K562 (cell line): Measurements from ENCODE around the gene INPP5K. TPM values are rescaled to one million over a fixed set of nuclear protein-coding genes. Genes with fewer than 3 reads are reported as not detected.

Experiments used
- ATAC-seq: fragments of 200-7000 bp; cut with Tn5 transposase; 3 replicates; pipeline ENCODE4 v1.9.1; 2020; ENCODE audit warnings: moderate library complexity
- BruUV-seq: library from RNA; stranded (reverse); fragments of 400-500 nt; replicated peaks from 2 replicates; lab custom pipeline; 2021; lab: Mats Ljungman, UMichigan
- CTCF ChIA-PET: fragments of 300-600 bp; formaldehyde crosslinking; extraction: SDS; loops from one replicate; lab custom pipeline; 2021; ENCODE audit warnings: low intra/inter-chr PET ratio; lab: Yijun Ruan, JAX
- POLR2A ChIA-PET: fragments of 300-600, 350-650 bp; sonication (Branson Sonifier 250); formaldehyde crosslinking; extraction: SDS; loops from one replicate; lab custom pipeline; 2021; ENCODE audit warnings: antibody characterized with exemption, inconsistent platforms; lab: Yijun Ruan, JAX
- DNase-seq, 4 experiments: peaks; one replicate each; pipeline versions ENCODE4 v3.0.0 to v3.0.0-alpha.2; 2011 to 2018; ENCODE audit warnings: low spot score in 3 of 4, mixed read lengths in 3 of 4; ENCODE audit errors: extremely low read depth in 1 of 4
- FAIRE-seq: peaks from 2 replicates; lab custom pipeline; 2011; peaks lifted over from hg19 to GRCh38; lab: Jason Lieb, UNC
- H2AFZ ChIP-seq: 2 replicates; pipeline ENCODE4 v1.6.0; 2011; ENCODE audit warnings: low read depth, low read length, control low read depth, inconsistent platforms
- H3K27ac ChIP-seq: fragments of 200-600 bp; 3 replicates; pipeline ENCODE4 v1.8.0; 2011; ENCODE audit warnings: low read depth, mild to moderate bottlenecking, control low read depth, inconsistent platforms, low read length, moderate library complexity, mixed read lengths; ENCODE audit errors: extremely low read depth
- H3K27me3 ChIP-seq, 2 experiments: fragments of 300-600 bp in 1 of 2; 2 replicates in 1 of 2; 3 replicates in 1 of 2; pipeline versions ENCODE4 v1.6.0 to v1.8.0; 2011; ENCODE audit warnings: inconsistent platforms in 2 of 2, low read length in 2 of 2, mild to moderate bottlenecking in 1 of 2, mixed read lengths in 1 of 2, moderate library complexity in 1 of 2; ENCODE audit not compliant: control insufficient read depth in 2 of 2, insufficient read depth in 2 of 2
- H3K36me3 ChIP-seq: fragments of 300-600 bp; 3 replicates; pipeline ENCODE4 v1.8.0; 2011; ENCODE audit warnings: mild to moderate bottlenecking, low read length, inconsistent platforms; ENCODE audit not compliant: control insufficient read depth, insufficient read depth
- H3K4me1 ChIP-seq, 2 experiments: fragments of 200-600 bp in 1 of 2; replicated peaks in 1 of 2; 2 replicates in 1 of 2; 3 replicates in 1 of 2; pipeline versions ENCODE4 v1.5.1 to v1.8.0; 2011; ENCODE audit warnings: inconsistent platforms in 2 of 2, low read length in 2 of 2, mild to moderate bottlenecking in 1 of 2, mixed read lengths in 1 of 2, moderate library complexity in 1 of 2; ENCODE audit not compliant: control insufficient read depth in 2 of 2, insufficient read depth in 2 of 2
- H3K4me2 ChIP-seq: 2 replicates; pipeline ENCODE4 v1.6.1; 2011; ENCODE audit warnings: low read length, control low read depth, inconsistent platforms, mixed read lengths; ENCODE audit not compliant: insufficient read depth
- H3K4me3 ChIP-seq: fragments of 200-600 bp; sonication (generic), shearing (Covaris generic); 2 replicates; pipeline ENCODE4 v1.5.1; 2016; ENCODE audit warnings: control low read depth, inconsistent platforms
- H3K79me2 ChIP-seq: fragments of 200-600 bp; 3 replicates; pipeline ENCODE4 v1.8.0; 2011; ENCODE audit warnings: low read length, inconsistent platforms; ENCODE audit not compliant: control insufficient read depth, insufficient read depth
- H3K9ac ChIP-seq, 2 experiments: 2 replicates each; pipeline versions ENCODE4 v1.6.0 to v1.6.1; 2011; ENCODE audit warnings: low read depth in 2 of 2, low read length in 2 of 2, control low read depth in 1 of 2, inconsistent platforms in 1 of 2, mild to moderate bottlenecking in 1 of 2, mixed read lengths in 1 of 2; ENCODE audit not compliant: insufficient read depth in 1 of 2
- H3K9me1 ChIP-seq: one replicate; pipeline ENCODE4 v1.6.0; 2011; ENCODE audit warnings: inconsistent platforms, mild to moderate bottlenecking, low read length, moderate library complexity; ENCODE audit not compliant: control insufficient read depth, insufficient read depth
- H3K9me3 ChIP-seq: replicated peaks from 2 replicates; pipeline ENCODE4 v1.5.1; 2011; ENCODE audit warnings: low read depth, low read length, inconsistent platforms; ENCODE audit not compliant: control insufficient read depth, insufficient read depth
- H4K20me1 ChIP-seq: replicated peaks from 2 replicates; pipeline ENCODE4 v1.6.1; 2011; ENCODE audit warnings: low read length, inconsistent platforms, mixed read lengths; ENCODE audit not compliant: control insufficient read depth, insufficient read depth
- ARID1B ChIP-seq: fragments of 450-650 bp; IDR thresholded peaks from 2 replicates; pipeline ENCODE4 v1.6.1; 2016; ENCODE audit warnings: antibody characterized with exemption, mild to moderate bottlenecking, inconsistent platforms
- ATF3 ChIP-seq, 2 experiments: fragments of 450-650 bp in 1 of 2; sonication (generic) in 1 of 2; formaldehyde crosslinking in 1 of 2; IDR thresholded peaks in 1 of 2; conservative IDR thresholded peaks in 1 of 2; 2 replicates each; pipeline versions ENCODE4 v1.6.1 to v1.8.1; 2016 to 2023; ENCODE audit warnings: mild to moderate bottlenecking in 2 of 2, moderate library complexity in 2 of 2, inconsistent platforms in 1 of 2, missing genetic modification reagents in 1 of 2
- ETV5 ChIP-seq: sonication (generic); formaldehyde crosslinking; IDR thresholded peaks from 2 replicates; pipeline ENCODE4 v1.4.0; 2020; ENCODE audit warnings: low read depth, mild to moderate bottlenecking, missing genetic modification reagents
- HBP1 ChIP-seq: fragments of 450-650 bp; formaldehyde crosslinking; IDR thresholded peaks from 2 replicates; pipeline ENCODE4 v1.4.0; 2022; ENCODE audit warnings: missing genetic modification characterization
- NR2C2 ChIP-seq, 2 experiments: fragments of 200-800 bp in 1 of 2; sonication (Bioruptor generic) in 1 of 2; sonication (generic) in 1 of 2; formaldehyde crosslinking in 1 of 2; IDR thresholded peaks; 2 replicates each; pipeline versions ENCODE4 v1.6.1 to v1.8.0; 2016 to 2022; ENCODE audit warnings: mild to moderate bottlenecking in 1 of 2, missing compliant biosample characterization in 1 of 2, missing genetic modification characterization in 1 of 2, missing genetic modification reagents in 1 of 2
- RBBP5 ChIP-seq: fragments of 200-600 bp; sonication (generic); IDR thresholded peaks from 2 replicates; pipeline ENCODE4 v1.6.1; 2012; ENCODE audit warnings: borderline replicate concordance, mild to moderate bottlenecking, low read length, control low read depth, inconsistent platforms; ENCODE audit not compliant: insufficient read depth, poor library complexity, severe bottlenecking
- SRSF1 ChIP-seq: fragments of 200-400 bp; formaldehyde crosslinking; IDR thresholded peaks from 2 replicates; pipeline ENCODE4 v1.6.1; 2017; ENCODE audit warnings: mild to moderate bottlenecking, low read depth, low read length, moderate library complexity
- SRSF9 ChIP-seq: fragments of 200-400 bp; formaldehyde crosslinking; IDR thresholded peaks from 2 replicates; pipeline ENCODE4 v1.6.1; 2017; ENCODE audit warnings: low read depth, low read length, borderline replicate concordance
- TCF7 ChIP-seq: sonication (generic); IDR thresholded peaks from 2 replicates; pipeline ENCODE4 v1.6.1; 2016; ENCODE audit warnings: antibody characterized with exemption, borderline replicate concordance
- ZNF57 ChIP-seq: fragments of 450-650 bp; formaldehyde crosslinking; IDR thresholded peaks from 2 replicates; pipeline ENCODE4 v1.4.0; 2020; ENCODE audit warnings: mild to moderate bottlenecking, moderate library complexity
- ZNF586 ChIP-seq: fragments of 450-650 bp; formaldehyde crosslinking; conservative IDR thresholded peaks from 2 replicates; pipeline ENCODE4 v1.4.0; 2020; ENCODE audit warnings: mild to moderate bottlenecking, moderate library complexity
- WGBS: fragments of 100-300 bp; shearing (Covaris generic); methylation state at CpG from one replicate; pipeline ENCODE4 v1.1.6; 2016; ENCODE audit warnings: low coverage, mixed read lengths; ENCODE audit not compliant: insufficient coverage; ENCODE audit errors: missing lambda C conversion rate; 5-methylcytosine and 5-hydroxymethylcytosine counted together
- in situ Hi-C: fragments of 300-500 bp; cut with MboI; formaldehyde crosslinking; loops from 4 replicates; pipeline ENCODE4 v1.15.0; 2018; ENCODE audit warnings: inconsistent platforms, mixed read lengths
- intact Hi-C: fragments of 100-400 bp; cut with micrococcal nuclease; formaldehyde crosslinking; loops from 2 replicates; pipeline ENCODE4 v1.14.2; 2022
- polyA plus RNA-seq, 8 experiments: library from polyadenylated mRNA; depleted of rRNA in 4 of 8; stranded (reverse) in 5 of 8; unstranded in 3 of 8; fragments of >200 nt; fragmentation: Nextera tagmentation in 2 of 8; fragmentation: Illumina TruSeq in 1 of 8; extraction: Ambion mirVana in 2 of 8; extraction: Trizol in 1 of 8; gene quantifications; 2 replicates each; pipeline versions ENCODE4 v1.2.1 to v1.2.3, GENCODE V29; 2011 to 2014; ENCODE audit warnings: inconsistent platforms in 1 of 8, missing spikeins in 1 of 8
- total RNA-seq, 7 experiments: library from RNA; depleted of rRNA in 6 of 7; stranded (reverse); fragments of >200 nt in 6 of 7; fragmentation: Illumina TruSeq in 2 of 7; extraction: Trizol in 2 of 7; gene quantifications; 2 replicates each; pipeline versions ENCODE4 v1.2.1 to v1.2.3, GENCODE V29; 2011 to 2021; ENCODE audit warnings: low replicate concordance in 1 of 7
- TF ChIP-seq, protein P1 (sequence below): fragments of 450-650 bp; formaldehyde crosslinking; IDR thresholded peaks from 2 replicates; pipeline ENCODE4 v1.4.0; 2020; ENCODE audit warnings: mild to moderate bottlenecking

Gene INPP5K
- total and polyA plus RNA-seq, 9 of the 15 experiments (the other 6 are each of a cell fraction or from before 2014, with no cell fraction given), result 0.63 to 15.1 (median 10.1) TPM

- no peak overlapping the region for H2AFZ ChIP-seq
- ATAC-seq (no peak), FAIRE-seq (peak; percentile 48), DNase-seq (no peak)
- H3K9me1 ChIP-seq, result no peaks in the 10 kb centered on the region
- H3K4me3 ChIP-seq, result peak overlapping the region; percentile 97
- intact Hi-C loops (loop anchor here (2.0 to 10.0 kb wide), 2 partner anchors 60 to 90 kb away; partner anchors contain the start of gene INPP5K), in situ Hi-C loops (no loop called here)
- peaks cover 25% of the 10 kb centered on the region; the same call in 2 of the 3 replicates for H3K36me3 ChIP-seq
- H3K27me3 ChIP-seq, result no peaks in the 10 kb centered on the region
- H3K27ac ChIP-seq, result peak overlapping the region; percentile 12; the same call in 1 of the 3 replicates
- H3K9me3 ChIP-seq, result no peaks in the 10 kb centered on the region
- WGBS, result 27% methylated on average over 6 of the region's 9 CpGs
- H3K79me2 ChIP-seq, result peaks cover 63% of the 10 kb centered on the region
- peak overlapping the region; percentile 89 to 98 for H3K9ac ChIP-seq
- ChIA-PET POLR2A (interaction anchor here (1.1 kb wide), 1 partner anchor 62 kb away, joined by 3 read pairs; the partner anchor contains the start of gene INPP5K), CTCF (interaction anchor here (1.2 kb wide), 1 partner anchor 90 kb away, joined by 5 read pairs; no protein-coding TSS in a partner anchor)
- H3K4me1 ChIP-seq, result peaks cover 13 to 20% of the 10 kb centered on the region in 2 experiments
- peak overlapping the region; percentile 89 for H3K4me2 ChIP-seq
- BruUV-seq, result no TSS peak
- H4K20me1 ChIP-seq, result peaks cover 17% of the 10 kb centered on the region
- TF ChIP-seq ETV5 (CRISPR knock-in tag) (no peak), RBBP5 (no peak), ARID1B (no peak), SRSF9 (no peak), TCF7 (no peak), HBP1 (CRISPR knock-in tag) (no peak), ZNF57 (CRISPR knock-in tag) (no peak), ATF3 (IDR thresholded peaks at IDR 0.05) (no peak), ATF3 (CRISPR knock-in tag; conservative IDR thresholded peaks at IDR 0.05) (no peak), NR2C2 (CRISPR knock-in tag; IDR thresholded peaks at IDR 0.05) (no peak), NR2C2 (tag; IDR thresholded peaks at IDR 0.05) (no peak), ZNF586 (no peak), SRSF1 (no peak)
- TF ChIP-seq, protein P1, sequence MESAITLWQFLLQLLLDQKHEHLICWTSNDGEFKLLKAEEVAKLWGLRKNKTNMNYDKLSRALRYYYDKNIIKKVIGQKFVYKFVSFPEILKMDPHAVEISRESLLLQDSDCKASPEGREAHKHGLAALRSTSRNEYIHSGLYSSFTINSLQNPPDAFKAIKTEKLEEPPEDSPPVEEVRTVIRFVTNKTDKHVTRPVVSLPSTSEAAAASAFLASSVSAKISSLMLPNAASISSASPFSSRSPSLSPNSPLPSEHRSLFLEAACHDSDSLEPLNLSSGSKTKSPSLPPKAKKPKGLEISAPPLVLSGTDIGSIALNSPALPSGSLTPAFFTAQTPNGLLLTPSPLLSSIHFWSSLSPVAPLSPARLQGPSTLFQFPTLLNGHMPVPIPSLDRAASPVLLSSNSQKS (CRISPR knock-in tag), result no peak
Measured at GRCh38 chr17:1454541-1454940, 61.9 kb downstream of the INPP5K start.
